ENCODE results near the gene SEMA4G.

The SEMA4G gene

DNA sequence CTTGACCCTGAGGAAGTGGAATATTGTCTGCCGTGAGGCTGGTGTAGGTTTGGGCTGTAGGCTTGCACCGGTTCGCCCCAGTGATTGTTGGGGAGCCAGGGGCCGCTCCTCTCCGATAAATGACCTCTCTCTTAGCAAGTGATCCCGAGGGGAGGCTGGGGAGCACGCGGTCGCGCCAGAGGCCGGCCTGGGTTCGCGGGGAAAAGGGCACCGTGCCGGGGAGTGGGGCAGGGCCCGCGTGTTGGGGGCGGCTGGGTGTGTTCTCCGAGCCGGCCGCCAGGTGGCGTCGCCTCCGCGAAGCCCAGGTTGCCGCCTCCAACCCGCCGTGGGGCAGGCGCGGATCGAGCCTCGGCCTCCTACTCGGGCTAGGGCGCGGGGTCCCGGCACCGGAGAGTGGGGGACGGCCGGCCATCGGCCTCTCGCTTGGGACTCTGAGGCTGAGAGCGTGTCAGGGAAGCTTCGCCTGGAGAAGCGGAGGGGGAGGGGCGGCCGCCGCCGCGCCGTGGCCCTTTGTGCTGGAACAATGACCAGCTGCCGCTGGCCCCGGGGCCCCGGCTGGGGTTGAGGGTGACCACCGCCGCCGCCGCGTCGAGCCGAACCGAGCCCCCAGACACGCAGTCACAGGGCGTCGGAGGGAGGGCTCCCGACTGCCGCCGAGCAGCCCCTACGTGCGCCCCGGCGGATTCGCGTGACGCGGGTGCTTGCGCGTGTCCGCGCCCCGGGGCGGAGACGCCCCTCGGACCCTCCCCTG is 29.9 kb downstream of the SEMA4G start:
- peaks cover 25 to 44% of the 10 kb centered on the region in 2 donors for H3K4me1 ChIP-seq (ENCODE audit: control insufficient read depth in 1 of 2, insufficient read depth in 2 of 2, low read length in 2 of 2)
- peak overlapping the region; percentile 96 for H3K27ac ChIP-seq (ENCODE audit: low read depth, low read length)
- no peaks in the 10 kb centered on the region for H3K27me3 ChIP-seq (ENCODE audit: control insufficient read depth in 1 of 2, insufficient read depth in 2 of 2, low read length in 2 of 2)
- peak overlapping the region; percentile 89 for H3K4me3 ChIP-seq (ENCODE audit: low read depth in 1 of 2, low read length in 2 of 2)
- no peaks in the 10 kb centered on the region for H3K9me3 ChIP-seq (ENCODE audit: control insufficient read depth in 1 of 2, low read length in 2 of 2)
- peaks cover 0 to 13% of the 10 kb centered on the region in 2 donors for H3K36me3 ChIP-seq (ENCODE audit: control insufficient read depth in 1 of 2, insufficient read depth in 2 of 2, low read length in 2 of 2)
- H3K9ac ChIP-seq (ENCODE audit: low read depth in 1 of 2, low read length in 2 of 2) = peak overlapping the region; percentile 72 to 76

DNA sequence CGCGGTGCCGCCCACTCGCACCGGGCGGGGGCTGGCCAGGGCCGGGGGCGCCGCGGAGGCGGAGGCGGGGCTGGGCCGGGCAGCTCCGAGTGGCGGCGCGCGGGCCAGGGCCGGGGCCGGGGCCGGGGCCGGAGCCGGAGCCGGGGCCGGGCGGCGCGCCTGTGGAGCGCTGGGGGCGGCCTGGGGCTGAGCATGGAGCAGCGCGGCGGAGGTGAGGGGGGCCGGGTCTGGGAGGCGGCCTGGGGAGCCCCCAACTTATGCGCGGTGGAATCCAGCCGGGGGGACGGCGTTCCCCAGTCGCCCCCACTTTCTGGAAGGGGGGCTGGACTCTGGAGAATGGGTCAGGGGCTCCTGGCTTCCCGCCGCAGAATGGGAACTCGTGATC is 30.4 kb downstream of the SEMA4G start, which contains the start of gene LZTS2:
Gene LZTS2 (plus strand): TSS at position 67 of the 385 bp plus-strand sequence. CDS start 2,731 bp downstream, outside the sequence.
- no peaks in the 10 kb centered on the region for H3K9me3 ChIP-seq (ENCODE audit: control insufficient read depth in 1 of 2, low read length in 2 of 2)
- peak within 1 kb of the TSS; percentile 76 to 88 for H3K9ac ChIP-seq (ENCODE audit: low read depth in 1 of 2, low read length in 2 of 2)
- H3K27ac ChIP-seq (ENCODE audit: low read depth, low read length) = peak within 1 kb of the TSS; percentile 96
- peaks cover 25 to 44% of the 10 kb centered on the region in 2 donors for H3K4me1 ChIP-seq (ENCODE audit: control insufficient read depth in 1 of 2, insufficient read depth in 2 of 2, low read length in 2 of 2)
- H3K36me3 ChIP-seq (ENCODE audit: control insufficient read depth in 1 of 2, insufficient read depth in 2 of 2, low read length in 2 of 2) = peaks cover 0 to 14% of the 10 kb centered on the region in 2 donors
- H3K4me3 ChIP-seq (ENCODE audit: low read depth in 1 of 2, low read length in 2 of 2) = peak within 1 kb of the TSS; percentile 89
- H3K27me3 ChIP-seq (ENCODE audit: control insufficient read depth in 1 of 2, insufficient read depth in 2 of 2, low read length in 2 of 2) = no peaks in the 10 kb centered on the region

DNA sequence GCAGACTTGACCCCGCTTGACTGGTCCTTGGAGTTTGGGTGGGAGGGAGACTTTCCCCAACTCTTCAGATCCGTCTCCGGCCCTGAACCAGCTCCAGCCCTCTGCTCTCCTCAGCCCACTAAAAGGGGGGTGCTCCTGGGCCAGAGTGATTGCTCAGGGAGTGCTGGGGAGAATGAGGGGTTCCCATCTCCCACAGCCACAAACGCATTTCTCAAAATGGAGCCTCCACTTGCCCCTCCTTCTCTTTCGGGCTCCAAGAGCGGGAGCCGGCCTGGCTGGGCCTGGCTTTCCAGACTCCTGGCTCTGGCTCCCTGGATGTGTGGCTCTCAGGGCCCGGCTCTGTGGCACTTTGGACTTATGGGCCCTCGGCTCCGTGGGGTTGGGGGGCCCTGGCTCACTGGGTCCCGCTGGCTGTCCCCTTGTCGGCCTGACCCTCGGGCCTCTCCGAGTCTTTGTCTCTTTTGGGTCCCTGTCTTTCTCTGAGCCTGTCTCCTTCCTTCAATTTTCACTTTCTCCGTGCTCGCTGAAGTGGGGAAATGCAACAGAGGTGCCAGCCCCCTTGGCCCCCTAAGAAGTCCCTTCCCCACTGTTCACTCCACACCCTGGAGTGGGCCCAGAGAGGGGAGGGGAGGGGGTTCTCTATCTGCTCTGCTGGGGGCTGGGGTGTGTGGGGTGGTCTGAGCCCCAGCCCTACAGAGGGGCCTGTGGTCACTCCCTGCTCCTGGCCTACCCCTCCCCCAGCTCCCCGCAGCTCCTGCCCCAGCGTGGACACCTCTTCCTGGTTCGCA is 31.0 kb downstream of the SEMA4G start:
- Histone ChIP-seq H3K27ac (ENCODE audit: low read depth, low read length) (peak overlapping the region; percentile 80), H3K36me3 (ENCODE audit: control insufficient read depth in 1 of 2, insufficient read depth in 2 of 2, low read length in 2 of 2) (peaks cover 0 to 19% of the 10 kb centered on the region in 2 donors), H3K27me3 (ENCODE audit: control insufficient read depth in 1 of 2, insufficient read depth in 2 of 2, low read length in 2 of 2) (no peaks in the 10 kb centered on the region), H3K4me1 (ENCODE audit: control insufficient read depth in 1 of 2, insufficient read depth in 2 of 2, low read length in 2 of 2) (peaks cover 25 to 44% of the 10 kb centered on the region in 2 donors), H3K4me3 (ENCODE audit: low read depth in 1 of 2, low read length in 2 of 2) (peak overlapping the region; percentile 52 to 76), H3K9ac (ENCODE audit: low read depth in 1 of 2, low read length in 2 of 2) (peak overlapping the region; percentile 43 to 88), H3K9me3 (ENCODE audit: control insufficient read depth in 1 of 2, low read length in 2 of 2) (no peaks in the 10 kb centered on the region)

DNA sequence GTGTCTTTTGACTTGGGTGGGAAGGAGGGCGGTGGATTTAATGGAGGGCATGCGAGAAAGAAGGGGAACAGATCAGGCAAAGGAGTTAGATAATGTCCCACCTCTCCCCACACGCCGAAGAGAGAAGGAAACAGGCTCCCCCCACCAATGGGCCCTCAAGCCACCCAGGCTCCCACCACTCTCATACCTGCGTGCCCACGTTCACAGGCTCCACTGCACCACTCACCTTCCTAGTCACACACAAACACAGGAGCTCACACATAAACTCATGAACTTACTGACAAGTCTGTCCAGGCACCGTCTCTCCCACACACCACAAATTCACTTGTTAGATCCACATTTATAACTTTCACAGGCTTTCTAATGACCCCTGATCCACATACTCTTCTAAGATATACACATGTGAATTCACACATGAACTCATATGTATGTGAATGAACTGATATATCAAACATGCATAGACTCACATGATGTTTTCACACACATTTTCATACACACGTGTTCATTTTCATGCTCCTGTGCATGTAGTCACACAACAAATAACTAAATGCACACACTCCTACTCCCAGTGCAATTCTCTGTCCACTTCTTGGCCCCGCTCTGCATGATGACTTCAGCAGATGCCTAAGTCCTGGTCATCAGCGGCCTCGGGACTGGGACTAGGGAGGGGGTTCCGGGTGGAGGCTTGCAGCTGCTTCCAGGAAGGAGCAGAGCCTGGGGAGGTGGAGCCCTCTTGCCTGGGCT is 31.8 kb downstream of the SEMA4G start:
- Histone ChIP-seq H3K4me1 (ENCODE audit: control insufficient read depth in 1 of 2, insufficient read depth in 2 of 2, low read length in 2 of 2) (peaks cover 25 to 44% of the 10 kb centered on the region in 2 donors), H3K4me3 (ENCODE audit: low read depth in 1 of 2, low read length in 2 of 2) (peak overlapping the region; percentile 52 to 76)

DNA sequence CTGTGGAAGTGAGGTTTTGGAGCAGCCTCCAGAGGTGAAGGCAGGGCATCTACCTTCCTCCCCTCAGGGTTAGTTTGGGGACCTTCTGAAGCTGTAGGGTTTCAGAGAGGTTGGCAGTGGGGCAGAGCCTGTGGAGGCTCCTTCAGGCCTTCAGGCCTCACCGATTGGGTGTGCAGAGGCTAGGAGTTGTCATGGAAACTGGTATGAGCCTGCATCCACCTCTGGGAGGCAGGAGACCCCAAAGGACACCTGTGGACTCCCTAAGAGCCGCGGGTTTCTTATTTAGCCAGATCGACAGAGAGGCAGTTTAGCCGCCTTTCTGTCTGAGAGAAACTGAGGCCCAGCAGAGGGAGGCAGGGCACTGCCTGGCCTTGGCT is 32.3 kb downstream of the SEMA4G start:
- Histone ChIP-seq H3K9ac (ENCODE audit: low read depth in 1 of 2, low read length in 2 of 2) (peak overlapping the region; percentile 18 to 54), H3K36me3 (ENCODE audit: control insufficient read depth in 1 of 2, insufficient read depth in 2 of 2, low read length in 2 of 2) (peaks cover 0 to 32% of the 10 kb centered on the region in 2 donors), H3K4me3 (ENCODE audit: low read depth in 1 of 2, low read length in 2 of 2) (no peak overlapping the region), H3K27me3 (ENCODE audit: control insufficient read depth in 1 of 2, insufficient read depth in 2 of 2, low read length in 2 of 2) (no peaks in the 10 kb centered on the region), H3K9me3 (ENCODE audit: control insufficient read depth in 1 of 2, low read length in 2 of 2) (no peaks in the 10 kb centered on the region), H3K4me1 (ENCODE audit: control insufficient read depth in 1 of 2, insufficient read depth in 2 of 2, low read length in 2 of 2) (peaks cover 25 to 42% of the 10 kb centered on the region in 2 donors), H3K27ac (ENCODE audit: low read depth, low read length) (peak overlapping the region; percentile 80)

More for the DNA sequence above, 31.8 kb downstream of the SEMA4G start:
- Histone ChIP-seq H3K9ac (ENCODE audit: low read depth in 1 of 2, low read length in 2 of 2) (peak overlapping the region; percentile 0 to 88), H3K36me3 (ENCODE audit: control insufficient read depth in 1 of 2, insufficient read depth in 2 of 2, low read length in 2 of 2) (peaks cover 0 to 27% of the 10 kb centered on the region in 2 donors), H3K27ac (ENCODE audit: low read depth, low read length) (peak overlapping the region; percentile 80), H3K27me3 (ENCODE audit: control insufficient read depth in 1 of 2, insufficient read depth in 2 of 2, low read length in 2 of 2) (no peaks in the 10 kb centered on the region), H3K9me3 (ENCODE audit: control insufficient read depth in 1 of 2, low read length in 2 of 2) (no peaks in the 10 kb centered on the region)

DNA sequence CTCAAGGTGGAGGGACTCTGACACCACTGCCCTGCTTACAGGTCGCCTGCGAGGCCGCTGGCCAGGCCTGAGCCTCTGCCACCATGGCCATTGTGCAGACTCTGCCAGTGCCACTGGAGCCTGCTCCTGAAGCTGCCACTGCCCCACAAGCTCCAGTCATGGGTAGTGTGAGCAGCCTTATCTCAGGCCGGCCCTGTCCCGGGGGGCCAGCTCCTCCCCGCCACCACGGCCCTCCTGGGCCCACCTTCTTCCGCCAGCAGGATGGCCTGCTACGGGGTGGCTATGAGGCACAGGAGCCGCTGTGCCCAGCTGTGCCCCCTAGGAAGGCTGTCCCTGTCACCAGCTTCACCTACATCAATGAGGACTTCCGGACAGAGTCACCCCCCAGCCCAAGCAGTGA is 33.2 kb downstream of the SEMA4G start:
- Histone ChIP-seq H3K9me3 (ENCODE audit: control insufficient read depth in 1 of 2, low read length in 2 of 2) (no peaks in the 10 kb centered on the region), H3K27ac (ENCODE audit: low read depth, low read length) (no peak overlapping the region), H3K27me3 (ENCODE audit: control insufficient read depth in 1 of 2, insufficient read depth in 2 of 2, low read length in 2 of 2) (no peaks in the 10 kb centered on the region), H3K36me3 (ENCODE audit: control insufficient read depth in 1 of 2, insufficient read depth in 2 of 2, low read length in 2 of 2) (peaks cover 0 to 37% of the 10 kb centered on the region in 2 donors), H3K9ac (ENCODE audit: low read depth in 1 of 2, low read length in 2 of 2) (no peak overlapping the region), H3K4me1 (ENCODE audit: control insufficient read depth in 1 of 2, insufficient read depth in 2 of 2, low read length in 2 of 2) (peaks cover 25 to 48% of the 10 kb centered on the region in 2 donors), H3K4me3 (ENCODE audit: low read depth in 1 of 2, low read length in 2 of 2) (no peak overlapping the region)

DNA sequence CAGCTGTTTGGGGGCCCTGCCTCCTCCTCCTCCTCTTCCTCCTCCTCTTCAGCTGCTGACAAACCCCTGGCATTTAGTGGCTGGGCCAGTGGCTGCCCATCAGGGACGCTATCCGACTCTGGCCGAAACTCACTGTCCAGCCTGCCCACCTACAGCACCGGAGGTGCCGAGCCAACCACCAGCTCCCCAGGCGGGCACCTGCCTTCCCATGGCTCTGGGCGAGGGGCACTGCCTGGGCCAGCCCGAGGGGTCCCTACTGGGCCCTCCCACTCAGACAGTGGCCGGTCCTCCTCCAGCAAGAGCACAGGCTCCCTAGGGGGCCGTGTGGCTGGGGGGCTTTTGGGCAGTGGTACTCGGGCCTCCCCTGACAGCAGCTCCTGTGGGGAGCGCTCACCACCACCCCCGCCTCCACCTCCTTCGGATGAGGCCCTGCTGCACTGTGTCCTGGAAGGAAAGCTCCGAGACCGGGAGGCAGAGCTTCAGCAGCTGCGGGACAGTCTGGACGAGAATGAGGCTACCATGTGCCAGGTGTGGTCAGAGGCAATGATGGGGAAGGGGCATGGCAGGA is 34.4 kb downstream of the SEMA4G start:
- H3K4me1 ChIP-seq (ENCODE audit: control insufficient read depth in 1 of 2, insufficient read depth in 2 of 2, low read length in 2 of 2) = peaks cover 25 to 38% of the 10 kb centered on the region in 2 donors
- no peaks in the 10 kb centered on the region for H3K27me3 ChIP-seq (ENCODE audit: control insufficient read depth in 1 of 2, insufficient read depth in 2 of 2, low read length in 2 of 2)
- no peak overlapping the region for H3K9ac ChIP-seq (ENCODE audit: low read depth in 1 of 2, low read length in 2 of 2)
- no peaks in the 10 kb centered on the region for H3K9me3 ChIP-seq (ENCODE audit: control insufficient read depth in 1 of 2, low read length in 2 of 2)
- H3K4me3 ChIP-seq (ENCODE audit: low read depth in 1 of 2, low read length in 2 of 2) = no peak overlapping the region
- H3K36me3 ChIP-seq (ENCODE audit: control insufficient read depth in 1 of 2, insufficient read depth in 2 of 2, low read length in 2 of 2) = peaks cover 0 to 37% of the 10 kb centered on the region in 2 donors
- no peak overlapping the region for H3K27ac ChIP-seq (ENCODE audit: low read depth, low read length)

DNA sequence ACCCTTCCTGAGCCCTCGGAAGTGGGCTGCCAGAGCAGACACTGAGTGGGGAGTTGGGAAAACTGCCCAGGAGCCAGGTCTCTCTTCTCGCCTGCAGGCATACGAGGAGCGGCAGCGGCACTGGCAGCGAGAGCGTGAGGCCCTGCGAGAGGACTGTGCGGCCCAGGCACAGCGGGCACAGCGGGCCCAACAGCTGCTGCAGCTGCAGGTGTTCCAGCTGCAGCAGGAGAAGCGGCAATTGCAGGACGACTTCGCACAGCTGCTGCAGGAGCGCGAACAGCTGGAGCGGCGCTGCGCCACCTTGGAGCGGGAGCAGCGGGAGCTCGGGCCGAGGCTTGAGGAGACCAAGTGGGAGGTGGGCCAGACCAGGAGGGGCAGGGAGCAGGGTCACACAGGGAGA is 36.1 kb downstream of the SEMA4G start:
- Histone ChIP-seq H3K27me3 (ENCODE audit: control insufficient read depth in 1 of 2, insufficient read depth in 2 of 2, low read length in 2 of 2) (no peaks in the 10 kb centered on the region), H3K36me3 (ENCODE audit: control insufficient read depth in 1 of 2, insufficient read depth in 2 of 2, low read length in 2 of 2) (peaks cover 0 to 37% of the 10 kb centered on the region in 2 donors), H3K4me3 (ENCODE audit: low read depth in 1 of 2, low read length in 2 of 2) (no peak overlapping the region), H3K9ac (ENCODE audit: low read depth in 1 of 2, low read length in 2 of 2) (no peak overlapping the region), H3K27ac (ENCODE audit: low read depth, low read length) (no peak overlapping the region), H3K9me3 (ENCODE audit: control insufficient read depth in 1 of 2, low read length in 2 of 2) (no peaks in the 10 kb centered on the region), H3K4me1 (ENCODE audit: control insufficient read depth in 1 of 2, insufficient read depth in 2 of 2, low read length in 2 of 2) (peaks cover 18 to 30% of the 10 kb centered on the region in 2 donors)

DNA sequence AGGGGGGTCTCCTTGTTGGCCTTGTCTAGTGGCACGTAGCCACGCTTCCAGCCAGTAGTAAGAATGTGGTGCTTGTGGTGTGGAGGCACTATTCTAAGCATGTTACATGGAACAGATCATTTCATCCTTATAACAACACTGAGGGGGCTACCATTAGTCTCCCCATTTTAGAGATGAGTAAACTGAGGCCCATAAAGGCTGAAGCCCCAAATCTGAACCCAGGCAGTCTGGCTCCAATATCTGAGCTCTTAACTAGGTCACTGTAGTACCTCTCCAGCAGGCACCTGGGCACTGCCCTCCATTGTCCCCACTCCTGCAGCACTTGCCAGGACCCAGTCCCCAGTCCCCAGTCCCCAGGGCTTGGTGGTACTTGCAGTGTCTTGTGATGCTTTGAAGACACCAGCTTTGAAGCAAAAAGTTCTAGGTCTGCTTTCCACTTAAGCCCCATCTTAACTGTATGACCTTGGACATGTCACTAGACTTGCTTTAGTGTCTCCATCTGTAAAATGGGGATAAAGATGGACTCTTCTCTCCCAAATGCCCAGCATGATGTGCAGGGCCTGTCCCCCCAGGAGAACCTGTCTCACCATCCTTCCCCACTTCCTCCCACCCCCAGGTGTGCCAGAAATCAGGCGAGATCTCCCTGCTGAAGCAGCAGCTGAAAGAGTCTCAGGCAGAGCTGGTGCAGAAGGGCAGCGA is 36.7 kb downstream of the SEMA4G start:
- Histone ChIP-seq H3K9me3 (ENCODE audit: control insufficient read depth in 1 of 2, low read length in 2 of 2) (no peaks in the 10 kb centered on the region), H3K4me1 (ENCODE audit: control insufficient read depth in 1 of 2, insufficient read depth in 2 of 2, low read length in 2 of 2) (peaks cover 11 to 26% of the 10 kb centered on the region in 2 donors), H3K27ac (ENCODE audit: low read depth, low read length) (no peak overlapping the region), H3K27me3 (ENCODE audit: control insufficient read depth in 1 of 2, insufficient read depth in 2 of 2, low read length in 2 of 2) (no peaks in the 10 kb centered on the region), H3K9ac (ENCODE audit: low read depth in 1 of 2, low read length in 2 of 2) (no peak overlapping the region), H3K36me3 (ENCODE audit: control insufficient read depth in 1 of 2, insufficient read depth in 2 of 2, low read length in 2 of 2) (peaks cover 0 to 37% of the 10 kb centered on the region in 2 donors), H3K4me3 (ENCODE audit: low read depth in 1 of 2, low read length in 2 of 2) (no peak overlapping the region)
